ENCODE data around the gene PDE10A.
"Not testable (repeated sequence)": the region's sequence is repeated elsewhere in the genome, so short reads cannot be mapped to it uniquely, and the experiment has no call there.

Gene PDE10A

DNA sequence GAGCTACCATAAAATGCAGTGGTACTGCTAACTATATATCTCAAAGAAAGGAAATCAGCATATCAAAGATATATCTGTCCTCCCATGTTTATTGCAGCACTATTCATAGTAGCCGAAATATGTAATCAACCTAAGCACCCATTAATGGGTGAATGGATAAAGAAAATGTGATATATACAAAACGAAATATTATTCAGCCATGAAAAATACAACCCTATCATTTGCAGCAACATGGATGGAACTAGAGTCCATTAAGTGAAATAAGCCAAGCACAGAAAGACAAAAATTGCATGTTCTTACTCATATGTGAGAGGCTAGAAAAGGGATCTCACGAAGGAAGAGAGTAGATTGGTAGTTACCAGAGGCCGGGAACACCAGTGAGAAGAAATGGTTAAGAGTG lies 126.1 kb downstream of the PDE10A start:
- H3K4me3 ChIP-seq (ENCODE audit: low read length), result no peak overlapping the region
- 96% methylated on average over 2 of the region's 4 CpGs for WGBS
- no peaks in the 10 kb centered on the region for H3K36me3 ChIP-seq (ENCODE audit: insufficient read depth, low read length)
- no peaks in the 10 kb centered on the region for H3K4me1 ChIP-seq (ENCODE audit: insufficient read depth, low read length)
- no peaks in the 10 kb centered on the region for H3K9me3 ChIP-seq (ENCODE audit: insufficient read depth, low read depth, low read length)
- no peak overlapping the region for H3K27ac ChIP-seq (ENCODE audit: low read depth, low read length)
- H3K9ac ChIP-seq (ENCODE audit: low read depth, low read length), result no peak overlapping the region
- no peaks in the 10 kb centered on the region for H3K27me3 ChIP-seq (ENCODE audit: insufficient read depth, low read length)

DNA sequence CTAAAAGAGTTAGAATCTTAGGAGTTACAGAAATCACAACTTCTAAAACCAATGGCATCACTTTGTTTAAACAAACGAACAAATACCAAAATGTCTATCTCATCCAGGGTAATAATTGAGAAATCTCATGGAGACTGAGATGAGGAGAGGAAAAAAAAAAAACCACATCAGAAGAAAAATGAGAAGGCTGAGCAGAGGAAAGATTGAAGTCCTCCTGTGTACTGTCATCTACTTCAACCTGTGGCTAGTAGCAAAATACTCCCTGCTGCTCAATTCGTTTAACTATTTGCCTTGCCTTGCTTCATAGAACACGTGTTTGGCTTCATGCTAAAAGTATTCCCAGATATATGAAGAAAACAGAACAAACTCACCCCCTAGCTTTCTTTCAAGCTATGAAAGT lies 143.7 kb downstream of the PDE10A start:
- Histone ChIP-seq H3K4me1 (ENCODE audit: insufficient read depth, low read length) (peaks cover 8% of the 10 kb centered on the region; the same call in 1 of the 2 replicates), H3K27ac (ENCODE audit: low read depth, low read length) (no peak overlapping the region), H3K9ac (ENCODE audit: low read depth, low read length) (no peak overlapping the region), H3K9me3 (ENCODE audit: insufficient read depth, low read depth, low read length) (no peaks in the 10 kb centered on the region), H3K27me3 (ENCODE audit: insufficient read depth, low read length) (no peaks in the 10 kb centered on the region), H3K36me3 (ENCODE audit: insufficient read depth, low read length) (no peaks in the 10 kb centered on the region), H3K4me3 (ENCODE audit: low read length) (no peak overlapping the region)
- WGBS, result 84% methylated on average over 2 of the region's 3 CpGs

DNA sequence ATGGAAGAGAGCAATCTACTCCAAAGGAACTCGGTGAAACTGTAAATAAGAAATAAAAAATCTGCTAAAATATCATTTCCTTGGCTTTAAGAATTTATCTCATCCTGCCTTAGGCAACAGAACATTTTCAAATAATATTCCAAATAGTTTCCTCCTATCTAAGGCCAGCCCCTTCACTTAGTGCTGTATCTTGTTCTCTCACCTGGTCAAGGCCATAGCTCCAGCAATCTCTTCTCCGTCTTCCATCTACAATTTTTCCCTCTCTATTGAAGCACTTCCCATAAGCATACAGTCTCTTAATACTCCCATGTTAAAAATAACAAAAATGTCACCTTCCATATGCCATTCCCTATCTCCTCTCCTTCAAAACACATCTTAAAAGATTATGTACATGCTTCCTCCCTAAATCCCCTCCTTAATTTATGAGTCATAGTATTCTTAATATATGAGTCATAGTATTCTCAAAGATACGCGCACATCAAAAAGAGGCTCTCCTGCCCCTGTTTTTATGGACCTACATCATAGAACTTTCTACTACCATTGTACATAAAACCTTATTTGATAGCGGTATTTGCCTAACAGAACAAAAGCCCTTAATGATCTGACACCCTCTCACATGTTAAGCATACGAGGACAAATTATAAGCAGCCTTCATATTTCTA lies 146.9 kb downstream of the PDE10A start:
- no peaks in the 10 kb centered on the region for H3K9me3 ChIP-seq (ENCODE audit: insufficient read depth, low read depth, low read length)
- H3K4me3 ChIP-seq (ENCODE audit: low read length), result no peak overlapping the region
- no peaks in the 10 kb centered on the region for H3K36me3 ChIP-seq (ENCODE audit: insufficient read depth, low read length)
- H3K27ac ChIP-seq (ENCODE audit: low read depth, low read length), result no peak overlapping the region
- WGBS, result 94% methylated on average over 5 of the region's 6 CpGs
- H3K27me3 ChIP-seq (ENCODE audit: insufficient read depth, low read length), result no peaks in the 10 kb centered on the region
- H3K4me1 ChIP-seq (ENCODE audit: insufficient read depth, low read length), result peaks cover 4% of the 10 kb centered on the region; the same call in 1 of the 2 replicates
- no peak overlapping the region for H3K9ac ChIP-seq (ENCODE audit: low read depth, low read length)

DNA sequence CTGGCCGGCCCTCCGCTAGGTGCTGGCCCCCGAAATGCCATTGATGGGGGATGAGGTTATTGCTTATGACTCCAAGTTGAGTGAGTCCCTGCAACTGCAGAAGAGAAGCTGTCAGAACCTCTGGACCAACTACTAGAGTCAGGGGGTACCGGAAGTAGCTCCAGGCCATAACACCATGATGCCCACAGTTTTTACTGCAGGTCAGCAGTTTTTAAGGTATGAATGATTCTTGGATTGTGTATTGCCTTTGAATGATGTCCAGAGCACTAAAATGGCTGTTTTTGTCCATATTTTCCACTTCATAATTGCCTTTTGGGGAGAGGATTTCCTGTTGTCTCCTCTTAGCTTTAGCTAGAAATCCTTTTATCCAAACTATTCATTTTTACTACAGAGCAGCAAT lies 148.4 kb downstream of the PDE10A start:
- no peaks in the 10 kb centered on the region for H3K36me3 ChIP-seq (ENCODE audit: insufficient read depth, low read length)
- H3K9me3 ChIP-seq (ENCODE audit: insufficient read depth, low read depth, low read length), result no peaks in the 10 kb centered on the region
- H3K27me3 ChIP-seq (ENCODE audit: insufficient read depth, low read length), result no peaks in the 10 kb centered on the region
- 97% methylated on average over 4 of the region's 4 CpGs for WGBS
- no peak overlapping the region for H3K27ac ChIP-seq (ENCODE audit: low read depth, low read length)
- H3K4me3 ChIP-seq (ENCODE audit: low read length), result no peak overlapping the region
- no peaks in the 10 kb centered on the region for H3K4me1 ChIP-seq (ENCODE audit: insufficient read depth, low read length)
- H3K9ac ChIP-seq (ENCODE audit: low read depth, low read length), result no peak overlapping the region

DNA sequence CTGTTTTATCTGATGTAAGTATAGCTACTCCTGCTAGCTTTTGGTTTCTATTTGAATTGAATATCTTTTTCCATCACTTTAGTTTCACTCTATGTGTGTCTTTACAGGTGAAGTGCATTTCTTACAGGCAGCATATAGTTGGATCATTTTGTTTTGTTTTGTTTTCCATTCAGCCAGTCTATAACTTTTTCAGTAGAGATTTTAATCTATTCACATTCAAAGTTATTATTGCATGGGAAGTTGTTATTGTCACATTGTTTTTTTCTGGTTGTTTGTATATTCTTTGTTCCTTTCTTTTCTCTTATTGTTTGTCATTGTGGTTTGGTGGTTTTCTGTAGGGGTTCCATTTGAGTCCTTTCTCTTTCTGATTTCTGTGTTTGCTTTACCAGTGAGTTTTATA lies 151.2 kb downstream of the PDE10A start:
- Histone ChIP-seq H3K4me1 (ENCODE audit: insufficient read depth, low read length) (no peaks in the 10 kb centered on the region), H3K27me3 (ENCODE audit: insufficient read depth, low read length) (no peaks in the 10 kb centered on the region), H3K4me3 (ENCODE audit: low read length) (no peak overlapping the region), H3K9ac (ENCODE audit: low read depth, low read length) (no peak overlapping the region), H3K9me3 (ENCODE audit: insufficient read depth, low read depth, low read length) (no peaks in the 10 kb centered on the region), H3K27ac (ENCODE audit: low read depth, low read length) (no peak overlapping the region), H3K36me3 (ENCODE audit: insufficient read depth, low read length) (no peaks in the 10 kb centered on the region)

DNA sequence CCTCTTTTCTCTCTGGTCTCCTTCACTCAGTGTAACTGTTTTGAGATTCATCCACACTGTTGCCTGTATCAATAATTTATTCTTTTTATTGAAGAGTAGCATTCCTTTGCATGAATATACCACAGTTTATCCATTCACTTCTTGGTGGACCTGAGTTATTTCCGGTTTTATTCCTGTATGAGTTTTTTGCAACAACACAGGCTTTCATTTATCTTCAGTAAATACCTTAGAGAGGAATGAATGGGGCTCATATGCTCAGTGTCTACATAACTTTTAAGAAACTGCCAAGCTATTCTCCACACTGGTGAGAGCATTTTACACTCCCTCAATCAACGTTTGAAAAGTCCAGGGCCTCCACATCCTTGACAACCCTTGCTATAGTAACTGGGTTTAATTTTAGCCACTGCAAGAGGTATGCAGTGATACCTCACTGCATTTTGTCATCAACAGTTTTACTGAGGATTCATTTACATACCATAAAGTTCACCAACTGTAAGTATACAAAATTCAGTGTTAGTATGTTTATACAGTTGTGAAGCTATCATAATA lies 154.6 kb downstream of the PDE10A start:
- H3K27ac ChIP-seq (ENCODE audit: low read depth, low read length), result no peak overlapping the region
- H3K27me3 ChIP-seq (ENCODE audit: insufficient read depth, low read length), result no peaks in the 10 kb centered on the region
- H3K4me3 ChIP-seq (ENCODE audit: low read length), result no peak overlapping the region
- 90% methylated on average over 1 of the region's 2 CpGs for WGBS
- no peaks in the 10 kb centered on the region for H3K36me3 ChIP-seq (ENCODE audit: insufficient read depth, low read length)
- H3K4me1 ChIP-seq (ENCODE audit: insufficient read depth, low read length), result no peaks in the 10 kb centered on the region
- no peak overlapping the region for H3K9ac ChIP-seq (ENCODE audit: low read depth, low read length)
- no peaks in the 10 kb centered on the region for H3K9me3 ChIP-seq (ENCODE audit: insufficient read depth, low read depth, low read length)

DNA sequence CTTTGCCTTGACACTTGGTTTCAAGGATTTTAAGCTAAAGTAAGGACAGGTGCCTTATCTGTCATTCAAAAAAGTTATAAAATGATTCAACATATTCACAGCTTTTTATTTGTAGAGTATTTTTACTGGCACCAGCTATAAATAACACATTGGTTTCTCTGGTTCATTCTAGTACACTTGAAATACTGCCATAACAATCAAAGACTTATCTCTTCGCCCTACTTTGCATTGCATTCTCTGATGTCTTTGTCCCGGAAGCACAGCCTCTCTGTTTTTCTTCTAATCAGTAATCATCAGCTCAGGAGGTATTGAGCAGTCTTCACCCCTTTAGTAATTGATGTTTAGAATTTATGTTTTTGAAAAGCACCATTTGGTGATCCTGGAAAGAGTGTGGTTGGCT lies 156.4 kb downstream of the PDE10A start:
- WGBS, result 94% methylated on average over 2 of the region's 2 CpGs
- Histone ChIP-seq H3K27me3 (ENCODE audit: insufficient read depth, low read length) (no peaks in the 10 kb centered on the region), H3K27ac (ENCODE audit: low read depth, low read length) (no peak overlapping the region), H3K36me3 (ENCODE audit: insufficient read depth, low read length) (no peaks in the 10 kb centered on the region), H3K4me1 (ENCODE audit: insufficient read depth, low read length) (no peaks in the 10 kb centered on the region), H3K9me3 (ENCODE audit: insufficient read depth, low read depth, low read length) (no peaks in the 10 kb centered on the region), H3K4me3 (ENCODE audit: low read length) (no peak overlapping the region), H3K9ac (ENCODE audit: low read depth, low read length) (no peak overlapping the region)

DNA sequence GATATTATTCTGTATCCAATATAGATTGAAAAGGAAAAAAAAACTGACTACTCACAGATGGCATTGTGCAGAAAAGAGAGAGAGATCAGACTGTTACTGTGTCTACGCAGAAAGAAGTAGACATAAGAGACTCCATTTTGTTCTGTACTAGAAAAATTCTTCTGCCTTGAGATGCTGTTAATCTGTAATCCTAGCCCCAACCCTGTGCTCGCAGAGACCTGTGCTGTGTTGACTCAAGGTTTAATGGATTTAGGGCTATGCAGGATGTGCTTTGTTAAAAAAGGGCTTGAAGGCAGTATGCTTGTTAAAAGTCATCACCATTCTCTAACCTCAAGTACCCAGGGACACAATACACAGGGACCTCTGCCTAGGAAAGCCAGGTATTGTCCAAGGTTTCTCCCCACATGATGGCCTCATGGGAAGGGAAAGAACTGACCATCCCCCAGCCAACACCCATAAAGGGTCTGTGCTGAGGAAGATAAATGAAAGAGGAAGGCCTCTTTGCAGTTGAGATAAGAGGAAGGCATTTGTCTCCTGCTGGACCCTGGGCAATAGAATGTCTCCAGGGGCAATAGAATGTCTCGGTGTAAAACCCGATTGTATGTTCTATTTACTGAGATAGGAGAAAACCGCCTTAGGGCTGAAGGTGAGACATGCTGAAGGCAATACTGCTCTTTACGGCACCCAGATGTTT lies 162.7 kb downstream of the PDE10A start:
- not testable (repeated sequence) for H3K36me3 ChIP-seq (ENCODE audit: insufficient read depth, low read length); H3K4me3 ChIP-seq (ENCODE audit: low read length); H3K27ac ChIP-seq (ENCODE audit: low read depth, low read length); H3K9me3 ChIP-seq (ENCODE audit: insufficient read depth, low read depth, low read length); H3K27me3 ChIP-seq (ENCODE audit: insufficient read depth, low read length); H3K4me1 ChIP-seq (ENCODE audit: insufficient read depth, low read length); H3K9ac ChIP-seq (ENCODE audit: low read depth, low read length)
- 88% methylated on average over 6 of the region's 6 CpGs for WGBS

DNA sequence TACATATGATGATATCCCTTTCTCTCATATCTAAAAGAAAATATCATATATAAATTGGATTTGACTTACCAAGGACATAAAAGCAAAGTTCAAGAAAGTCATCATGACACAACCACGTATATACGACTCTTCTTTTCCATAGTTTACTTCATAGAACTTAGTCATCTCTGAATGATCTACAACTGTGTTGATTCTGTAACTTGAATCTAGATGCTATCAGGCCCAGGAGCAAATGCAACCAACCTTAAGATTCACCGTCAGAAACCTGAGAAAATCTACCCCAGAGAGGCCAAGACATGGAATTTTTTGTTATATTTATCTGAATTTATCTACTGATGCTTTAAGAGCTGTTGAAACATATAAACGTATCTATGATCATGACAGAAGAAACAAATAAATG lies 165.6 kb downstream of the PDE10A start:
- no peak overlapping the region for H3K9ac ChIP-seq (ENCODE audit: low read depth, low read length)
- no peaks in the 10 kb centered on the region for H3K9me3 ChIP-seq (ENCODE audit: insufficient read depth, low read depth, low read length)
- no peaks in the 10 kb centered on the region for H3K4me1 ChIP-seq (ENCODE audit: insufficient read depth, low read length)
- H3K36me3 ChIP-seq (ENCODE audit: insufficient read depth, low read length), result no peaks in the 10 kb centered on the region
- 97% methylated on average over 2 of the region's 4 CpGs for WGBS
- no peak overlapping the region for H3K27ac ChIP-seq (ENCODE audit: low read depth, low read length)
- H3K4me3 ChIP-seq (ENCODE audit: low read length), result no peak overlapping the region
- H3K27me3 ChIP-seq (ENCODE audit: insufficient read depth, low read length), result no peaks in the 10 kb centered on the region

DNA sequence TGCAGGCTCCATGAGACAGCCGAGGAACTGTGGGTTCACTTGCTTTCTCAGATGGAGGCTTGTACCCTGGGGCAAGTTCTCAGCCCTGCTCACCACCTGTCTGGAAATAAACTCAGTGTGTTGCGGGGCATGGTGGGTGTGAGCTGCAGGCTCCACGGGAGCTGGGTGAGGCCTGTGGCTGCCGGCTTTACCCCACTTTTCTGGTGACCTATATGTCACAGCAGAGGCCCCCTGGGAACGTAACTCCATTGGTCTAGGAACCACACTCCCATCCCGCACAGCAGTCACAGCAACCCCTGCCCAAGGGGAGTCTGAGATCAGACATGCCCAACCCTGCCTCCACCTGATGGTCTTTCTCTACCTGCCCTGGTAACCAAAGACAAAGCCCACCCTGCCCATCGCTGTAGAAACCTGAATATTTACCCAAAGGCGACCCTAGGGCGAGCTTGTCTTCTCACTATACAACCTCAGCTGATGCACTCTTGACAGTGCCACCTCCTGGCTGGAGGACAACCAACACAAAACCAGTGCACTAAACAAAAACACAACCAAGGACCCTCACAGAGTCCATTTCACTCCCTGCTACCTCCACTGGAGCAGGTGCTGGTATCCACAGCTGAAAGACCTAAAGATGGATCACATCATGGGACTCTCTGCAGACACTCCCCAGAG lies 174.3 kb downstream of the PDE10A start:
- whole genome bisulfite sequencing, result 91% methylated on average over 9 of the region's 9 CpGs
- Histone ChIP-seq H3K9me3 (ENCODE audit: insufficient read depth, low read depth, low read length) (no peaks in the 10 kb centered on the region), H3K36me3 (ENCODE audit: insufficient read depth, low read length) (no peaks in the 10 kb centered on the region), H3K27ac (ENCODE audit: low read depth, low read length) (no peak overlapping the region), H3K4me3 (ENCODE audit: low read length) (no peak overlapping the region), H3K4me1 (ENCODE audit: insufficient read depth, low read length) (no peaks in the 10 kb centered on the region), H3K27me3 (ENCODE audit: insufficient read depth, low read length) (no peaks in the 10 kb centered on the region), H3K9ac (ENCODE audit: low read depth, low read length) (no peak overlapping the region)

DNA sequence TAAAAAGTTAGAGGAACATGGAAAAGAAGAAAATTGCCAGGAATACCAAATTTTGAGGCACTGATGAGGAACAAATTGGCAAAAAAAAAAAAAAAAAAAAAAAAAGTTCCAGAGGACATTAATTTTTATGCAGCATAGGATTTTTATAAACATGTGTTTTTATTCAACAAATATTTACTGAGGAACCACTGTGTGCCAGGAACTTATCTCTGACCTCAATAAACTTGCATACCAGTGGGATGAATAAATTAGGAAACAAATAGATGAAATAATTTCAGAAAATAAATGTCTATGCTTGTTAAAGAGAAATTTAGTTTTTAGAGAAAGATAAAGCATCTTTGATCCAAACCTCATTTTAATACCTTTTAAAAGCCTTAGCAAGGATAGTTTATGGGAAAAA lies 175.1 kb downstream of the PDE10A start:
- H3K9ac ChIP-seq (ENCODE audit: low read depth, low read length), result no peak overlapping the region
- H3K9me3 ChIP-seq (ENCODE audit: insufficient read depth, low read depth, low read length), result no peaks in the 10 kb centered on the region
- no peak overlapping the region for H3K27ac ChIP-seq (ENCODE audit: low read depth, low read length)
- no peaks in the 10 kb centered on the region for H3K36me3 ChIP-seq (ENCODE audit: insufficient read depth, low read length)
- H3K4me3 ChIP-seq (ENCODE audit: low read length), result no peak overlapping the region
- H3K27me3 ChIP-seq (ENCODE audit: insufficient read depth, low read length), result no peaks in the 10 kb centered on the region
- no peaks in the 10 kb centered on the region for H3K4me1 ChIP-seq (ENCODE audit: insufficient read depth, low read length)
